GM10847 (cell line): ENCODE results near the gene GCK.

Experiments
- POLR2A ChIP-seq: IDR thresholded peaks from 2 replicates; pipeline ENCODE4 v1.6.1; 2011; ENCODE audit not compliant: insufficient read length; ENCODE audit errors: extremely low read depth

GCK gene

DNA sequence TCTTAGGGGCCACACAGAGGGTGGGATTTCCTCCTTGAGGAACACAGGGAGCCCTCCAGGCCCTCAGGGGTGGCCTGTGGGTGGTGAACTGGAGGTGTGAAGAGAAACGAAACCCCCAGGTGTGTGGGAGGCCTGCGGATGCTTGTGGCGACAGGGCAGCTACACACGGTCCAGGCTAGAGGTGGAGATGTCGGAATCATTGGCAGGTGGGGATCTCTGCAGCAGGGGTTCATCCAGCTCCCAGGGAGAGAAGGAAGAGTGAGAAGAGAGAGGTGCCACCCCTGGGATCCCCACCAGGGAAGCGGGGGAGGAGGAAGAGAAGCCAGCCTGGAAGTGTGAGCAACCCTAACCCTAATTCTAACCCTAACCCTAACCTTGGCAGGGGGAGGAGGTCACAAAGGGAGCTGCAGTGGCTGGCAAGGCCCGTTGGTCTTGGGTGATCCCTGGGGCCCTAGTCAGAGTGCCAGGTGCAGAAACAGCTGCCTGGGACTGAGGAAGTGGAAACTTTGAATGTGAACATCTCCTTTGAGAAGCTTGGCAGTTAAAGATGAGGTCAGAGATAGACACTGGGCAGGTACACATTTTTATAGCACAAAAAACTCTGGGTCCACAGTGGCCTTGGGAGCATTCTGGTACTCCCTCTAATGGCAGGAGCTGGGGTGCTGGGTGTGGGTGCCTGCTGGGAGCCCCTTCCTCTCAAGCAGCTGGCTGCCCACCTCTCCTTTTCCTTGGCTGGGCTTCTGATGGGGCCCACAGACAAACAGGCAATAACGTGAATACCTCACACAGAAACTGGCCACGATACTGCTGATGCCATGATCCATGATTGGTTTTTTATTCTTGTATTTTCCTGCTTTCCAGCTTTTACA is 91.9 kb downstream of the GCK start:
- TF ChIP-seq POLR2A: no peak

DNA sequence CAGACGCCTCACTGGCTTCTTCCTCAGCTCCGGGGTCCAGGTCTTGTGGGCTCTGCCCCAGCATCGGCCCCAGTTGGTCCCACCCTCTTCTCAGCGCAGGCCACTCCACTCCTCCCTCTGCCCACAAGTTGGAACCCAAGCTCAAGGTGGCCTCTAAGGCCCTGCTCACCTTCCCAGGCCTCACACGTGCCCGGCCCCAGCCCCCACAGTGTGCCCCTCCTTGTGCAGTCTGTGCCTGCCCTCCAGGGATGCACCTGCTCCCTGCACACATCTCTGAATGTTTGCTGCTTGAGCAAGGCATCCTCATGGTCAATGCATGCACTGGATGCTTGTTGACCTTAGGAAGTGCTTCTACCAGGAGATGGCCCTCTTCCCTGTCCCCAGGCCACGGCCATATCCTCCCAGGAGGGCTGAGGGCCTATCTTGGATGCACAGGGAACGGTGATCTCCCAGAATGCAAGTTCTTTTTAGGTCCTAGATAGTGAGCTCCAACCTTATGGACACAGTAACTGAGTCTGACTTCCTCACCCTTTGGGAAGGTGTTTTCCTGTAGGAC is 92.8 kb downstream of the GCK start:
- no peak for TF ChIP-seq POLR2A

DNA sequence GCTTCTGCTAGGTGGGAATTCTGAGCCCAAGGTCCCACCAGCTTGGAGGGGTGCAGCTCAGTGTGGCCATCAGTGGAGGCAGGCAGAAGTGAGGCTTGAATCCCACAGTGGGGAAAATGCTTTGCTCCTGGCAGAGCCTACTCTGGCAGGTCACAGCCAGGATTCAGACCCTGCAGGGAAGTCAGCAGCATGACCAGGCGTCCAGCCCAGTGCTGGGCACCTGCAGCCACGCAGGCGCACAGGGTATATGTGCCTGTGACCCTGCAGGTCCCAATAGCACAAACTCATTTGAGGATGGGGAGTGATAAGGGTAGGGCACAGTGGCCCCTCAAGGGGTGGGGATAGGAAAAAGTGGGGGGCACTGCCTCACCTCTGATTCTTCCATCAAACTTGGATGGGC is 93.5 kb downstream of the GCK start:
- no peak for TF ChIP-seq POLR2A

DNA sequence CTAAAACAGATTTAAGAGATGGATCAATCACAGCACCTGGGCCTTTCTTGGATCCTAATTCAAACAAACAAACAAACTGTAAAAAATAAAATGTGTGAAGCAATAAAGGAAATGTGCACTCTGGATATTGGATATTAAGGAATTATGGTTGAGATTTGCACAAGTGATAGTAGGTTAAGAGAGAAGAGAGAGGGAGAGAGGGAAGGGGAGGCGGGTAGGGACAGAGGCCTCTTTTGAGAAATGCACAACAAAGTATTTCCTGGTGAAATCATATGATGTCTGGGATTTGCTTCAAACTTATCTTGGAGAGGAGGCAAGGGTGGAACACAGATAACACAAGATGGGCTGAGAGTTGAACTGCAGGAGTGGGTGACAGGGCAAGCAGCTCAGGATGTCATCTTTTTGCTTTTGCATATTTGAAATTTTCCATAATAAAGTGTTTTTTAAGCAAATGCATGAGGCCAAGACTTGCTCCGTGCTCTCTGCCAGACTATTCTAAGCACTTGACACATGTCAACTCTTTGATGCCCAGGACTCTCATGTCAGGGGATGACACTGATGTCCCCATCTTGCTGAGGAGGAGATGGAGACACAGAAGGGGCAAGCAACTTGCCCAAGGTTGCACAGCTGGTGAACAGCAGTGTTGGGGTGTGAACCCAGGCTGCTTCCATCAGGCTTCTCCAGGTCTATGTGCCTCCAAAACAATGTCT is 94.2 kb downstream of the GCK start:
- TF ChIP-seq POLR2A: no peak

DNA sequence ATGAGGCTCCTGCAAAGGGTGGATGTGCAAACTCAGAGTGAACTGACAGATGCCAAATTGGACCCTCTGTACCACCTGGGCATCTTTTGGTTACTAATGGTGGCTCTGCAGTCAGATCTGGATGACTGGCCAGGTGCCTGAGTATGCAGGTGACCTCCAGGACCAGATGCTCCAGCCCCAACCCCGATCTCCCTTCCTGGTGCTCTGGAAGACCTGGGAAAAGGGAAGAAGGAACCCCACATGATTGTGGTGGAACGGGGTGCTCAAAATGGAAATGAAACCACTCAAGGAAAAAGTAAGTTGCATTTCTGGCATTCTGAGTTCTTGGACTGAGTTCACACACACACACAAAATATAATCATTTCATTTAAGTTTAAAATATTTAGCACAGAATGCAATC is 94.9 kb downstream of the GCK start:
- TF ChIP-seq POLR2A: no peak
